Memory B cell (primary cell): ENCODE data around the gene TYK2.

Experiments used
- ATAC-seq: fragments of 150-1000 bp; cut with Tn5 transposase; 2 replicates; pipeline ENCODE4 v1.10.0; 2021; ENCODE audit warnings: low read depth, mild to moderate bottlenecking, moderate library complexity
- DNase-seq, 2 donors: peaks; one replicate each; pipeline ENCODE4 v3.0.0; 2022; ENCODE audit warnings: low spot score in 2 of 2
- H3K27ac Mint-ChIP-seq: one replicate; pipeline ENCODE4 v1.8.0; 2022; ENCODE audit warnings: mild to moderate bottlenecking, moderate library complexity, mixed read lengths
- H3K27me3 Mint-ChIP-seq: one replicate; pipeline ENCODE4 v1.8.0; 2022; ENCODE audit warnings: mixed read lengths
- H3K36me3 Mint-ChIP-seq: one replicate; pipeline ENCODE4 v1.8.0; 2022; ENCODE audit warnings: mild to moderate bottlenecking, mixed read lengths
- H3K4me1 Mint-ChIP-seq: one replicate; pipeline ENCODE4 v1.8.0; 2022; ENCODE audit warnings: mixed read lengths
- H3K4me3 Mint-ChIP-seq: one replicate; pipeline ENCODE4 v1.8.0; 2022; ENCODE audit warnings: mild to moderate bottlenecking, moderate library complexity, mixed read lengths
- H3K9me3 Mint-ChIP-seq: one replicate; pipeline ENCODE4 v1.8.0; 2022; ENCODE audit warnings: mixed read lengths

Gene TYK2

DNA sequence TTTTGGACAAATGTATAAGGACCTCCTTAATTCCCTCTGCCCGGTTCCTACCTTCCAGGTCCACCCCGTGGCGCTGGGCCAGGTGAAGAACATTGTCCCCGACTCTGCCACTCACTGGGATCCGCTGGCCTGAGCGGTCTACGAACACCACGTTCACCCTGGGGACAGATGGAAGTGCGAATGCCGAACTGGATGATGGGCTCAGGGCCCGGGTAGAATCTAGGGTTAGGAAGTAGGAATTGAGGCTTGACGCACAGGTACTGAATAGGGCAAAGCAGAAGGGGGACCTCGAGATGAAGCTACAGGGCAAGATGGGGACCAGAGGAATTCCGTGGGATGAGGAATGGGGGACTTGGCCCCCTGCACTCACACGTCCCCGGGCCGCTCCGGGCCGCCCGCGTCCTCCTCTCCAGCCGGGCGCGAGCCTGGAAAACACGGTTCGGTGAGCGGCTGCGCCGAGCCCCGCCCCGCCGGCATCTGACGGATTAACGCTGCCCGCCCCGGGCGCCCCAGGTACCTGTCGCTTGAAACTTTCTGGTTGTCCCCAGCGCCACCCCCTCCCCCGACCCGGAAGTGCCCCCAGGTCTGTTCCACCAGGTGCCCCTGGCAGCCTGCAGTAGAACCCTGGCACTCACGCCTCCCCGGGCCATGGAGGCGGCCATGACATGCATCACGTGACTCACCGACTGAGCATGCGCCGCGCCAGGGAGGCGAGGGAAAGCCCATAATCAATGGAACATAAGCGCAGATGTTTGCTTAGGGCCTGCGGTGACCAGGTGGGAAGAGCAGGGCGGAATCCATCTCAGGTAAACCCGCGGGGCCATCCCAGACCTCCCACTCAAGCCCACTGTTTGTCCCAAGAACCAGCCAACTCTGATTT is 64.8 kb downstream of the TYK2 start, which contains the start of gene FDX2:
Gene FDX2, minus strand, starts transcription at position 681 of the 880 bp plus-strand sequence. Its CDS starts 19 bp downstream, at position 662.
- H3K4me1 Mint-ChIP-seq: peaks cover 16% of the 10 kb centered on the region
- ATAC-seq: peak; percentile 94
- peaks cover 12% of the 10 kb centered on the region for H3K36me3 Mint-ChIP-seq
- peak; percentile 86 to 87 for DNase-seq
- H3K27ac Mint-ChIP-seq: peak within 1 kb of the TSS; percentile 78
- peak within 1 kb of the TSS; percentile 76 for H3K4me3 Mint-ChIP-seq
- H3K27me3 Mint-ChIP-seq: no peaks in the 10 kb centered on the region
- no peaks in the 10 kb centered on the region for H3K9me3 Mint-ChIP-seq

- Mint-ChIP-seq H3K27ac (no peak within 1 kb of the TSS), H3K4me3 (no peak within 1 kb of the TSS), H3K9me3 (no peaks in the 10 kb centered on the region), H3K4me1 (peaks cover 3% of the 10 kb centered on the region), H3K27me3 (no peaks in the 10 kb centered on the region), H3K36me3 (peaks cover 14% of the 10 kb centered on the region)
- no peak for ATAC-seq
- DNase-seq: no peak
Observed at GRCh38 chr19:10309423-10309822, 70.9 kb downstream of the TYK2 start, which contains the start of gene ZGLP1. TSS of gene ZGLP1 (minus strand) at chr19:10309815.

GRCh38 chr19:10306327-10306726 is 74.0 kb downstream of the TYK2 start:
- no peak for ATAC-seq
- no peak overlapping the region for H3K4me3 Mint-ChIP-seq
- no peak overlapping the region for H3K27ac Mint-ChIP-seq
- DNase-seq: no peak
- H3K36me3 Mint-ChIP-seq: peaks cover 8% of the 10 kb centered on the region
- no peaks in the 10 kb centered on the region for H3K4me1 Mint-ChIP-seq
- no peaks in the 10 kb centered on the region for H3K9me3 Mint-ChIP-seq
- no peaks in the 10 kb centered on the region for H3K27me3 Mint-ChIP-seq

DNA sequence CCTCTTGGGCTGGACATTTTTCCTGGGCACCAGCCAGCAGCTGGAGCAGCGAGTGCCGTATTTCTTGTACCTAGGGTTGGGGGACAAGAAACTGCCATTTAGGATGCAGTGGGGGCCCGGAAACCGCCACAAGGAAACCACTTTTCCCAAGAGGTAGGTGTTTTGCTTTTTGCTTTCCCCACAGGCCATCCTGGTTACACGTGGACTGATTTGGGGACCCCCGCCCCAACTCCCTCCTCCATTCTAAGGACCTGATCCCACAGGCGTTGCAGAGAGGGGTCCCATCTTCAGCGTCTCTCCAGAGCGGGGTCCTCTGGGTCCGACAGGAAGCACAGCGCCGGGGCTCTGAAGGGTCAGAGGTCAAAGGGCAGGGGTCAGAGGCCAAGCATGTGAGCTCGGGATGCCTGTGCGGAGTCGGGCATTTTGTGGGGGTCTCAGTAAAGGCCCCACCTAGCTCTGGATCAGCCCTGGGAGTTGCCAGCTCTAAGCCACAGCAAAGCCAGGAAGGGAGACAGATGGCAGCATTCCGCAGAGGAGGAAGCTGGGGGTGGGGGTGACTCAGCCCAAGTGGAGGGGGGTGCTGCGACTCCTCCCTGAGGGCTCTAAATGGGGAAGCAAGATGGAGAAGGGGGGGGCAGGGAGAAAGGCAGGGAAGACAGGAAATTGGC is 75.1 kb downstream of the TYK2 start:
- Mint-ChIP-seq H3K27ac (no peak overlapping the region), H3K4me3 (no peak overlapping the region)
- ATAC-seq: no peak

More for the DNA sequence above, 75.1 kb downstream of the TYK2 start:
- Mint-ChIP-seq H3K36me3 (peaks cover 6% of the 10 kb centered on the region), H3K4me1 (no peaks in the 10 kb centered on the region), H3K9me3 (no peaks in the 10 kb centered on the region), H3K27me3 (no peaks in the 10 kb centered on the region)
- DNase-seq: no peak
